GM18861 (cell line): ENCODE data around the gene VSIG8.
"Not testable (repeated sequence)": the region's sequence is repeated elsewhere in the genome, so short reads cannot be mapped to it uniquely, and the experiment has no call there.

Experiments used
- ATAC-seq: cut with Tn5 transposase; IDR thresholded peaks from one replicate; pipeline ENCODE4 v1.9.1; 2021; ENCODE audit not compliant: unreplicated experiment

The VSIG8 gene

GRCh38 chr1:159862557-159862956 is at the start of gene VSIG8:
Gene VSIG8, minus strand, starts transcription at chr1:159862657. Its CDS starts 136 bp downstream, at chr1:159862521.
- no peak for ATAC-seq

- no peak for ATAC-seq
Measured at GRCh38 chr1:159911326-159912070, 49.0 kb upstream of the VSIG8 start.

GRCh38 chr1:159908031-159908940 is 45.8 kb upstream of the VSIG8 start:
- ATAC-seq: no peak

GRCh38 chr1:159906960-159907359 is 44.5 kb upstream of the VSIG8 start:
- ATAC-seq: no peak

GRCh38 chr1:159904036-159904435 is 41.6 kb upstream of the VSIG8 start:
- ATAC-seq: not testable (repeated sequence)

- no peak for ATAC-seq
Measured at GRCh38 chr1:159902541-159902940, 40.1 kb upstream of the VSIG8 start.

- ATAC-seq: no peak
Measured at GRCh38 chr1:159900755-159901360, 38.4 kb upstream of the VSIG8 start.

GRCh38 chr1:159900086-159900680 is 37.7 kb upstream of the VSIG8 start, which contains the start of gene CFAP45:
Gene CFAP45, minus strand, starts transcription at chr1:159900165. Its CDS starts 67 bp downstream, at chr1:159900098.
- no peak for ATAC-seq

GRCh38 chr1:159899634-159900033 is 37.2 kb upstream of the VSIG8 start:
- ATAC-seq: not testable (repeated sequence)

GRCh38 chr1:159898527-159898926 is 36.1 kb upstream of the VSIG8 start:
- no peak for ATAC-seq

- no peak for ATAC-seq
Measured at GRCh38 chr1:159897962-159898361, 35.5 kb upstream of the VSIG8 start.

GRCh38 chr1:159896546-159896930 is 34.1 kb upstream of the VSIG8 start:
- ATAC-seq: no peak

GRCh38 chr1:159895836-159896545 is 33.5 kb upstream of the VSIG8 start:
- ATAC-seq: no peak

GRCh38 chr1:159895286-159895685 is 32.8 kb upstream of the VSIG8 start:
- no peak for ATAC-seq

GRCh38 chr1:159892944-159893343 is 30.5 kb upstream of the VSIG8 start:
- no peak for ATAC-seq

- ATAC-seq: peak; percentile 67
Measured at GRCh38 chr1:159891275-159892157, 29.1 kb upstream of the VSIG8 start.

- ATAC-seq: no peak
Measured at GRCh38 chr1:159890390-159890789, 27.9 kb upstream of the VSIG8 start.

GRCh38 chr1:159889821-159890252 is 27.4 kb upstream of the VSIG8 start:
- ATAC-seq: peak; percentile 88

- no peak for ATAC-seq
Measured at GRCh38 chr1:159889202-159889601, 26.7 kb upstream of the VSIG8 start.
